GM18870 (cell line): Measurements from ENCODE around the gene CCDC33.

ENCODE experiments used
- ATAC-seq: cut with Tn5 transposase; IDR thresholded peaks from one replicate; pipeline ENCODE4 v1.9.1; 2021; ENCODE audit warnings: moderate library complexity; ENCODE audit not compliant: unreplicated experiment

CCDC33 gene

GRCh38 chr15:74376825-74377581 lies 140.9 kb downstream of the CCDC33 start:
- no peak for ATAC-seq

DNA sequence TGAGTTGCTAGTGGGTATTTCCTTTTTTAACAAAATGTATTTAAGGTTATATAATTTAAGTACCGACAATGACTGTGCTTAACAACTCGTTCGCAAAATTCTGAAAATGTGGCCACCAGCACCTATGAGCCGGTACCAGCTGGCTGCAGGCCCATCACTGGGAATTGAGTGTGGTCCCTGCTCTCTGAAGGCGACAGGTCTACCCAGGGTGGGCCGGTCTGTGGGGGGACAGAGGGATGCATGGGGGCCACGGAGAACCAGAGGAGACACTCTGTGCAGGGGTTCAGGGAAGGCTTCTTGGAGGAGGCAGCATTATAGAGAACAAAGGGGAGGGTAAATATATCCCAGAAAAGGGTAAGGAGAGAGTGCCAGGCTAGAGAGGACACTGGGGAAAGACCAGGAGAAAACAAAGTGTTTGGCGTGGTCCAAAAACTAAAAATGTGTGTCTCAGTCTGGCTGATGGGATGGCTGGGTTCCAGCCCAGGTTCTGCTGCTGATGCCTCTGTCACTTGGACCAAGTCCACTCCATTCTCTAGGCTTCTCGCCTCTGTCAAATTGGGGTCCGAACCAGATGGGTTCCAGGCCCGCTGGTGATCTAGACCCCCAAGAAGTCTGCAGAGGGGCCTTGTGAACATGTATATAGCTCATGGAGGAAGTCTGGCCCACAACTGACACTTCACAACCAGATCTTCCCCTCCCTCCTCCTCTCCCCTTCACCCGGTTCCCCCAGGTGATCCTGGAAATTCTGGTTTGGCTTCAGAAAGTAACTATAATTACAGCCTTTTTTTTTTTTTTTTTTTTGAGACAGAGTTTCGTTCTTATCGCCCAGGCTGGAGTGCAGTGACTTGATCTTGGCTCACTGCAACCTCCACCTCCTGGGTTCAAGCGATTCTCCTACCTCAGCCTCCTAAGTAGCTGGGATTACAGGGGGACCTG lies 142.0 kb downstream of the CCDC33 start:
- no peak for ATAC-seq

- ATAC-seq = no peak
Observed at GRCh38 chr15:74378848-74379247, 142.7 kb downstream of the CCDC33 start.

DNA sequence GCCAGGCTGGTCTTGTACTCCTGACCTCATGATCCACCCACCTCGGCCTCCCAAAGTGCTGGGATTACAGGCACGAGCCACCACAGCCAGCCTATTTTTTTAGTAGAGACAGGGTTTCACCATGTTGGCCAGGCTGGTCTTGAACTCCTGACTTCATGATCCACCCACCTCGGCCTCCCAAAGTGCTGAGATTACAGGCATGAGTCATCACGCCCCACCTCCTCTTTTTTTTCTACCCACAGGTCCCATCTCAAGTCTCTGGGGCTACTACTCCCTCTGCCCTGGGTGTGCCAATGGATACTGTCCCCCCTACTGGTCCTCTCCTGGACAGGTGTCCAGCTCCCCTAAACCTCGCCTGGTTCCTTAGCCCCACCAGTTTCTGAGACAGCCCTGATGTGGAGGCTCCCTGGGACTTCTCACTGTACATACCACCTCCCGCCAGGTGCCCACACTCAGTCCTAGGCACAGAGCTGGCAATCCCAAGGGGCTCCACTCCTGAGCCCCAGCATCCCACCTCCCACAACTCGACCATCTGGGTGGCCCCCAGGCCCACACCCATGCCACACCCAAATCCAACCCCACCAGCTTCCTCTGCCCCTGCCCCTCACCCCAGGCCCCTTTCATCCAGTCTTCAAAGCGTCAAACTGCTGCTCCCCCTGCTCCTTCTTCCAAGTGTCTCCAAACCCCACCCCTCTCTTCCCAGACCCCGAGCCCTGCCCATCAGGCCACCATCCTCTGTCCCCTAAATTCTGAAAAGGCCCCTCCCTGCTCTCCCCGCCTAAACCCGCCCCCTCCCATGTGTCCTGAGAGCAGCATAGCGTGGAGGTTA lies 144.4 kb downstream of the CCDC33 start:
- ATAC-seq = no peak

- no peak for ATAC-seq
Observed at GRCh38 chr15:74381190-74381453, 145.0 kb downstream of the CCDC33 start.

- ATAC-seq = no peak
Observed at GRCh38 chr15:74381481-74381880, 145.4 kb downstream of the CCDC33 start.

DNA sequence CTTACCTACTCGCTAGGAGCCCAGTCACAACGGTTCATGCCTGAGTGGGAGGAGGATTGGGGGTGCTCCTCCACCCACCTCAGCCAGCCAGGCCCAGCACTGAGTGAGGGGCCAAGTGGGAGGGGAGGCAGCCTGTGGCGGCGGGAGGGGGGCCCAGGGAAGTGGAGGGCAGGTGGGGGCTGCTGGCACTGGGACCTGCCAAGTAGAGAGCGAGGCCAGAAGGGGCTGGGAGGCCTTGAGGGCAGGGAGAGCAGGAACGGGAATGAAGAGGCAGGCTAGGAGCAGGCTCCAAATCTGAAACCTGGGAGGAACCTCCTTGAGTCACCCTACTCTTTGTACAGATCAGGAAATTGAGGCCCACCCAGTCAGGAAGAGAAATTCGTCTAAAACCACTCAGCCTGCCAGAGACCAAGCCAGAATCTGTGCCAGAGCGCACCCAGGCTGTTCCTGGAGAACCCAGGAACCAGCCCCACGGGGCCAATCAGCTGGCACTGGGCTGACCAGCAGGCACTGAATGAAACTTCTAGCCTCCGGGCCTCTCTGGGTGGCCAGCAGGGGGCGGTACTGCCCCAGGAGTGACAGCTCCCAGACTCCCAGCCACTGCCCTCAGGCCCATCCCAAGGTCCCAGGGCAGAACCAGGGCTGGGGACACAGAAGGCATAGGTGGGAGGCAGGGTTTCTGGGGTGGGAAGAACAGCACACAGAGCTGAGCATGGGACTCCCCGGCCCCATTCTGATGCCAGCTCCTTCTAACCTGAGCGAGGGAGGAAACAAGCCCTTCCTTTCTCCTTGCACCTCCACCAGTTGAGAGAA lies 146.1 kb downstream of the CCDC33 start:
- peak; percentile 25 for ATAC-seq

- ATAC-seq = peak; percentile 10
Observed at GRCh38 chr15:74383286-74383685, 147.2 kb downstream of the CCDC33 start.

DNA sequence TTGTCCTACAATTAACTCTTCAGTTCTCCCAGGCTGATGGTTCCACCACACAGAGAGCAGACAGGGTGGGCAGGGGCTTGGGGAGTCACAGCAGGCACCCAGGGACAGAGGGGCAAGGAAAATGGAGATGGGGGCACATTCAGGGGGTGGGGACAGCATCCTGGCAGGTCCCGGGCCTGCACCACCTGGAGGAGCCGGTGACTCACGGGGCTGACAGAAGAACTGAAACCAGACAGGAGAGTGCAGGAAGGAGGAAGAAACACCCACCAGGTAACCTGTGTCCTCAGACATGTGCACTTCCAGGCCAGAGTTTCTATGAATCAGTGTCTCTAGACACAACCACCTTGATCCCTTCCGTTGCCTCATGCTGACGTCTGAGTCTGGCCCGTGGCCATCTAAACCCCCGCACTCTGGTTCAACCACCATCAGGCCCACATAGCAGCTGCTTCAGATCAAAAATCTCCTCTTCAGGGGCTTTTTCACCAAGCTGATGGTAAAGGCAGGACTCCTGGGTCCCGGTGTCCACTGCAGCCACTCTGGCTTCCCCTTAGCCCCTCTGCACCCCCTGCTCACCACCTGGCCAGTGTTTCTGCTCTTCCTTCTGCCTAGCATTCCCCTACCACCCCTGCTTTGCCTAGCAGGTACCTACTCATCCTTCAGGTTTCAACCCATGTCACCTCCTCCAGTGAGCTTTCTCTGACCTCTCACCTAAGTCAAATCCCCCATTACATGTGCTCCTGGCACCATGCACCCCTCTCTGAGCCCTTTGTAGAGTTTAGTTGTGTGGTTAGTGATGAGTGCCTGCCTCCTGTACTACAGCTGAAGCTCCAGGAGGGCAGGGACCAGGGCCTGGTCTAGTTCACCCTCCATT lies 147.8 kb downstream of the CCDC33 start:
- peak; percentile 54 for ATAC-seq

DNA sequence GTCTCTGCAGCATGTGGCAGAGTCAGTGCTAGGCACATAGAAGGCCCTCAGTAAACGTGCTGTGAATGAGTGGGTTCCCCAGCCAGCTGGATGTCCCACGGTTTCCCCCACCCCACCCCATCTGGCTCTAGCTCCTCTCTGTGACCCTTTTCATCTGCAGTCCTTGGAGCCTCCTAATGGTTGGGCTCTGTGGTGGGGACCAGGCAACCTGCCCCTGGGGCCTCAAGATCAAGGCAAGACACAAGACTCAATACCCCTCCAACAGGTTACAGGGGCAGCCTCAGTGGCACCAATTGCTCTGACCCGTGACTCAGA lies 148.4 kb downstream of the CCDC33 start:
- no peak for ATAC-seq

- peak; percentile 56 for ATAC-seq
Observed at GRCh38 chr15:74384881-74385643, 148.9 kb downstream of the CCDC33 start.

- no peak for ATAC-seq
Observed at GRCh38 chr15:74385733-74386132, 149.6 kb downstream of the CCDC33 start.
